RWPE2 (cell line): ENCODE measurements around the gene GRK5.

Experiments
- ATAC-seq: fragments of 200-7000 bp; cut with Tn5 transposase; 3 replicates; pipeline ENCODE4 v1.9.1; 2021; ENCODE audit warnings: low read depth
- DNase-seq: peaks from one replicate; pipeline ENCODE4 v3.0.0-alpha.2; 2020; ENCODE audit warnings: low spot score
- H3K27ac ChIP-seq: fragments of 450-650 bp; 2 replicates; pipeline ENCODE4 v1.5.1; 2017; ENCODE audit warnings: mild to moderate bottlenecking; ENCODE audit not compliant: poor library complexity, severe bottlenecking
- H3K27me3 ChIP-seq: fragments of 250-450 bp; sonication (Bioruptor Pico); 2 replicates; pipeline ENCODE4 v1.5.1; 2021; ENCODE audit warnings: mild to moderate bottlenecking, moderate library complexity; ENCODE audit not compliant: insufficient read depth, poor library complexity, severe bottlenecking
- H3K36me3 ChIP-seq: fragments of 250-450 bp; sonication (Bioruptor Pico); 2 replicates; pipeline ENCODE4 v1.5.1; 2020; ENCODE audit warnings: low read depth, mild to moderate bottlenecking, moderate library complexity
- H3K4me1 ChIP-seq: fragments of 250-450 bp; sonication (Bioruptor Pico); 2 replicates; pipeline ENCODE4 v1.5.1; 2021; ENCODE audit warnings: mild to moderate bottlenecking, moderate library complexity; ENCODE audit not compliant: insufficient read depth, poor library complexity, severe bottlenecking
- H3K4me3 ChIP-seq: fragments of 250-450 bp; sonication (Bioruptor Pico); 2 replicates; pipeline ENCODE4 v1.5.1; 2021; ENCODE audit warnings: mild to moderate bottlenecking, moderate library complexity; ENCODE audit not compliant: severe bottlenecking
- H3K9me3 ChIP-seq: fragments of 250-450 bp; sonication (Bioruptor Pico); 2 replicates; pipeline ENCODE4 v1.5.1; 2021; ENCODE audit warnings: mild to moderate bottlenecking, moderate library complexity; ENCODE audit not compliant: severe bottlenecking
- TF ChIP-seq, protein P1 (sequence below): fragments of 450-650 bp; IDR thresholded peaks from one replicate; pipeline ENCODE4 v1.5.1; 2017; ENCODE audit warnings: mild to moderate bottlenecking, moderate library complexity; ENCODE audit not compliant: poor library complexity, severe bottlenecking

GRK5 gene

DNA sequence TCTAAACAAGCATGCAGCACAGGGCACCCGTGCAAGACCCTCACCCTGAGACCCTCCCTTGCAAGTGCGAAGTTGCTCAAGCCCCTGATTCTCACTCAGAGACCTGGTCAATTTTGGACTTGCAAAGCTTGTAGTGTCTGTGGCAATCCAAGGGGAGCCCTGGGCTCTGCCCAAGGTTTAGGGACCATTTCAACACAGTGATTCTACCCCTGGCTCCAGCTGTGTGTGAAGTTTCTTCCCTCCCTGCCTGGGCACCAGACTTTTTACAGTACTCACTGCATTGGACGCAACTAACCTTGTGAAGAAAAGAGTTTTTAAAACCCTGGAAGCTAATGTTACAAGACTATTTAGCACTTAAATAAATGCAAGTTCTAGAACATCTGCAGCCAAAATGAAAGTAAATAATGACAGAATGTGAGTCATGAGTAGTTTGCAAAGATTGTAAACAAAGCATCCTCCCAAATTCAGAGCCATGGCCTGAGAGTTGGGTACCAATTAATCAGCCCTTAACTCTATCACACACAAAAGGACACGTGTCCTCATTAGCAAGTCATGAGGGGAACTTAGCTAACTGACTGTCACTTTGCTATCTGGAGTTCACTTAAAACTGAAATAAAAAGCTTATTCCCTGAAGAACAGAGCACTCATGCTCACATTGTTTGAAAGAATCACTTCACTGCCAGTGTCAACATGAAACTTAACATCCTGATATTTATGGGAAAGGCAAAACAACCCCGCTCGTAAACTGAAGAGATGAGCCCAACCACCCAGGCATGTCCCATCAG is 287.1 kb downstream of the GRK5 start:
- Histone ChIP-seq H3K36me3 (no peaks in the 10 kb centered on the region), H3K4me1 (no peaks in the 10 kb centered on the region), H3K27ac (no peak overlapping the region), H3K27me3 (no peaks in the 10 kb centered on the region), H3K4me3 (no peak overlapping the region), H3K9me3 (no peaks in the 10 kb centered on the region)
- DNase-seq (no peak), ATAC-seq (no peak)
- TF ChIP-seq, protein P1, sequence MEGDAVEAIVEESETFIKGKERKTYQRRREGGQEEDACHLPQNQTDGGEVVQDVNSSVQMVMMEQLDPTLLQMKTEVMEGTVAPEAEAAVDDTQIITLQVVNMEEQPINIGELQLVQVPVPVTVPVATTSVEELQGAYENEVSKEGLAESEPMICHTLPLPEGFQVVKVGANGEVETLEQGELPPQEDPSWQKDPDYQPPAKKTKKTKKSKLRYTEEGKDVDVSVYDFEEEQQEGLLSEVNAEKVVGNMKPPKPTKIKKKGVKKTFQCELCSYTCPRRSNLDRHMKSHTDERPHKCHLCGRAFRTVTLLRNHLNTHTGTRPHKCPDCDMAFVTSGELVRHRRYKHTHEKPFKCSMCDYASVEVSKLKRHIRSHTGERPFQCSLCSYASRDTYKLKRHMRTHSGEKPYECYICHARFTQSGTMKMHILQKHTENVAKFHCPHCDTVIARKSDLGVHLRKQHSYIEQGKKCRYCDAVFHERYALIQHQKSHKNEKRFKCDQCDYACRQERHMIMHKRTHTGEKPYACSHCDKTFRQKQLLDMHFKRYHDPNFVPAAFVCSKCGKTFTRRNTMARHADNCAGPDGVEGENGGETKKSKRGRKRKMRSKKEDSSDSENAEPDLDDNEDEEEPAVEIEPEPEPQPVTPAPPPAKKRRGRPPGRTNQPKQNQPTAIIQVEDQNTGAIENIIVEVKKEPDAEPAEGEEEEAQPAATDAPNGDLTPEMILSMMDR, result no peak

DNA sequence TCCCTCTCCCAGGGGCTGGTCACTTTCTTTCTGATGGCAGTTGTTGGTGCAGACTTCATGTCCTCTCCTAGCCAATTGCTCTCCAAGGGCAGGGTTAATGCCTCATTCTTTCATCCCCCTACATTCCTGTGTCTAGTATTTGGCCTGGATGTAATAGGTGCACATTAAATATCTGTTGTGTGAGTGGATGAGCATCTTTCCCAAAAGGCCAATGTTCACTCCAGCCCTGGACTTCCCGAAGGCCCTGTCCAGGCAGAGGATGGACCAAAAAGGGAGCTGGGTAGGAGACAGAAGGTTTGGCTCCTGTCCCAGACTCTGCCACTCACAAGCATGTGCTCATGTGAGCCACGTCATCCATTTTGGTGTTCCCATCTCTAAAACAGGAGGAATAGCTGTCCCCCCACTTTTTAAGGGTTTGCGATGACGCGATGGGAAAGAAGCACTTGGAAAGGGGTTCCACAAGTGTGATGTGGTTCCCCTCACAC is 287.7 kb downstream of the GRK5 start:
- Histone ChIP-seq H3K4me1 (no peaks in the 10 kb centered on the region), H3K36me3 (0 out of 2 replicates have a peak, but pooled peaks cover 6% of the 10 kb centered on the region), H3K27ac (no peak overlapping the region), H3K27me3 (no peaks in the 10 kb centered on the region), H3K9me3 (no peaks in the 10 kb centered on the region), H3K4me3 (no peak overlapping the region)
- DNase-seq (no peak), ATAC-seq (no peak)
- TF ChIP-seq, protein P1, result no peak

DNA sequence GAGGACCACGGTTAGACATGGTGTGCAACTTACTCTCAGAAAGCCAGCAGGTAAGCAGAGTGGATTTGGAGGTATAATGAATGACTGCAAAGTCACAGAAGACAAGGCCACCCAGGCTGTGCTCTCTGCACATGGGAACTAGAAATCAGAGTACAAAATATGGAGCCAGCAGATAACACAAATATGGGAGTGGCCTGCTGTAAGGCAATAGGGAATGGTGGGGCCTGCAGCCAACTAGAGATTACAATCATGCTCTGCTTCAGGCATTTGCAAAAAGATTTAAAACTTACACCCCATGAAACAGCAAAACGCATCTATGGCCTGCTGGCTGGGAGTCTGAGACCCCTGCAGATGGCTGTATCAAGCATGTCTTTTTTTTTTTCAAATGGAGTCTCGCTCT is 288.2 kb downstream of the GRK5 start:
- no peak overlapping the region for H3K27ac ChIP-seq
- DNase-seq (no peak), ATAC-seq (no peak)
- no peaks in the 10 kb centered on the region for H3K4me1 ChIP-seq
- H3K27me3 ChIP-seq, result no peaks in the 10 kb centered on the region
- no peak overlapping the region for H3K4me3 ChIP-seq
- no peaks in the 10 kb centered on the region for H3K9me3 ChIP-seq
- 0 out of 2 replicates have a peak, but pooled peaks cover 6% of the 10 kb centered on the region for H3K36me3 ChIP-seq
- TF ChIP-seq, protein P1, result no peak

DNA sequence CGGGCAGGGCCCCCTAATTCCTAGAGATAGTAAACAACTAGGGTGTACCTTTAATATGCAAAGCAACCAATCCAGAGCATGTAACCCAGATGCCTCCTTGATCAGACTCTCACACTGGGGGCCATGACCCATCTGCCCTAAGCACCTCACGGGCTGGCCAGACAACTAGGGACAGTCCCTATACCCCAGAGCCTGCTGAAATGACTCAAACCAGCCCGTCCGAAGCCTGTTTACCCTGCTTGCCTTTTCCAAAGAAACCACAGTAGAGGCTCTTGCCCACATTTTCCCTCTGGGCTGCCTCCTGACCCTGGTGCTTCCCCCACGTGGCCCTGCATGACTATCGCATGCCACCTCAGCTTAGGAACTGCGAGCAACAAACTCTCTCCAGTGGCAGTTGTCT is 288.9 kb downstream of the GRK5 start:
- H3K4me3 ChIP-seq, result no peak overlapping the region
- H3K27ac ChIP-seq, result no peak overlapping the region
- H3K27me3 ChIP-seq, result no peaks in the 10 kb centered on the region
- H3K36me3 ChIP-seq, result 0 out of 2 replicates have a peak, but pooled peaks cover 6% of the 10 kb centered on the region
- H3K9me3 ChIP-seq, result no peaks in the 10 kb centered on the region
- H3K4me1 ChIP-seq, result no peaks in the 10 kb centered on the region
- no peak for DNase-seq
- no peak for ATAC-seq
- TF ChIP-seq, protein P1, result no peak

DNA sequence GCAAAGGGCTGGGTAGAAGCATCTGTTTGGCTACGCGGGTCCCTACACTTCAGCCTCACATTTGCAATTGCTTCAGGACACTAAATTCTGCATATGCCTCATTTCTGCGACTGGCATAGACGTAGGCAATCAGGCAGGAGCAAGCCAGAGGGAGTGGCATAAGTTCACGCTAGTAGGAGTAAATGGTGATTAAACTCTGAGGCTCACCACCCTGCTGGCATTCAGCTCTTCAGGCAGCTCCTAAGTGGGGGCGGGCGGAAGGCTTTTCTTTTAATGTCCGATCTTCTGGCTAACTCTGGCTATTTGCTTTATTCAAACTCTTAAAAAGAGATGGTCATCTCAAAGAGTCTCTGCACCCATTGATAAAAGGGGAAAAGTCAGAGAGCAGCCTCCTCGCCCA is 289.9 kb downstream of the GRK5 start:
- TF ChIP-seq, protein P1, result no peak
- ATAC-seq, result no peak
- Histone ChIP-seq H3K27ac (no peak overlapping the region), H3K9me3 (no peaks in the 10 kb centered on the region), H3K36me3 (0 out of 2 replicates have a peak, but pooled peaks cover 6% of the 10 kb centered on the region), H3K27me3 (no peaks in the 10 kb centered on the region), H3K4me3 (no peak overlapping the region), H3K4me1 (no peaks in the 10 kb centered on the region)
- no peak for DNase-seq
